ENCODE measurements around the gene ALDH1B1.

ALDH1B1 gene

DNA sequence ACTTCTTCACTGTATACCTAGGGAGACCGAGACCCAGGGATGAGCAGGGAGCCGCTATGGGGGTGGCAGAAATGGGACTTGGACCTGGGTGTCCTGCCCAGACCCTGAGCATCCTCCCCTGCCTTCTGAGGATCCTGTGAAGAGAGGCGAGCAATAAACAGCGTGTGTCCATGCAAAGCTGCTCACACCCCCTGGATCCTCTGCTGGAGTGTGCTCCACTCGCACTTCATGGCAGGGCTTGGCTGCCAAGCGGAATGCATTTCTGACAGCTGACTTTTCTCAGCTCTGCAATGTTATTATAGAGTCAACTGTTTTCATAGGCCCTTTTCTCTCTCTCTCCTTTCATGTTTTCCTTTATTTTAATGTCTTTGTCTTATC is 31.0 kb upstream of the ALDH1B1 start:
- H3K4me1 ChIP-seq (ENCODE audit: control insufficient read depth, insufficient read depth, low read length): no peaks in the 10 kb centered on the region
- H3K27ac ChIP-seq (ENCODE audit: low read length): no peak overlapping the region
- H3K27me3 ChIP-seq (ENCODE audit: control insufficient read depth, insufficient read depth, low read length): no peaks in the 10 kb centered on the region
- no peaks in the 10 kb centered on the region for H3K36me3 ChIP-seq (ENCODE audit: control insufficient read depth, insufficient read depth, low read length)
- WGBS (ENCODE audit: insufficient coverage, insufficient read length): no CpG with 5 or more reads among the region's 6 CpGs
- H3K4me3 ChIP-seq (ENCODE audit: low read length): no peak overlapping the region
- no peak for DNase-seq (ENCODE audit: low read depth, low spot score)
- H3K9me3 ChIP-seq (ENCODE audit: control insufficient read depth, insufficient read depth, low read length): no peaks in the 10 kb centered on the region

DNA sequence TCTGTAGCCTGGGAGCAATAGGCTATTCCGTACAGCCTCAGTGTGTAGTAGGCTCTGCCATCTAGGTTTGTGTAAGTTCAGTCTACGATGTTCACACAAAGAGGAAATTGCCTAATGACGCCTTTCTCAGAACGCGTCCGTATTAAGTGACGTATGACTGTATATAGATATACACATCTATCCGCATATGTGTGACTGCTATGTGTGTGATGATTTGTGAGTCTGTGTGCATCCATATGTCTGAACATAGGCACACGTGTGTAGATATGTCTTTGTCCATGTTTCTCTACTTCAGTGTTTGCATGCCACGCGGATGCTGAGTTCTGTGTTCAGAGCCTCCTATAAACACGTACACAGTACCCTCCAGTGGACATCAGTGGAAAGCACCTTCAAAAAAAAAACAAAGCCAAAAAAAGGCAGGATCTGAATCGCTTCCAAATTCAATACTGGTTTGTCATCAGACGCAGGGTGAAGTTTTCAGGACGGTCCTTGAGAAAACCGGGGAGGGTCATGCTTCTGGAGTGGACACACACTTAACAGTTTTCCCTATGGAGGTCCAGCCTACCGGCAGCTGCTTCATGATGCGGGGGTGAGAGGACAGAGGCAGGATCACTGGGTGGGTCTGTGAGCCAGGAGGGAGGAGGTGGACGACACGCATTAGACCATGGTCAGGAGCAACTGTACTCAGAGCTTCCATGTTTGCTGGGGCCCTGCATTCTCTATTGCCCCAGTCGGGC is 29.5 kb upstream of the ALDH1B1 start:
- Histone ChIP-seq H3K27me3 (ENCODE audit: control insufficient read depth, insufficient read depth, low read length) (no peaks in the 10 kb centered on the region), H3K4me1 (ENCODE audit: control insufficient read depth, insufficient read depth, low read length) (no peaks in the 10 kb centered on the region), H3K36me3 (ENCODE audit: control insufficient read depth, insufficient read depth, low read length) (no peaks in the 10 kb centered on the region), H3K9me3 (ENCODE audit: control insufficient read depth, insufficient read depth, low read length) (no peaks in the 10 kb centered on the region), H3K4me3 (ENCODE audit: low read length) (no peak overlapping the region), H3K27ac (ENCODE audit: low read length) (no peak overlapping the region)
- DNase-seq (ENCODE audit: low read depth, low spot score): no peak
- WGBS (ENCODE audit: insufficient coverage, insufficient read length): no CpG with 5 or more reads among the region's 21 CpGs

- H3K4me3 ChIP-seq (ENCODE audit: low read length): no peak overlapping the region
- no peaks in the 10 kb centered on the region for H3K27me3 ChIP-seq (ENCODE audit: control insufficient read depth, insufficient read depth, low read length)
- H3K27ac ChIP-seq (ENCODE audit: low read length): no peak overlapping the region
- no peaks in the 10 kb centered on the region for H3K36me3 ChIP-seq (ENCODE audit: control insufficient read depth, insufficient read depth, low read length)
- WGBS (ENCODE audit: insufficient coverage, insufficient read length): no CpG with 5 or more reads among the region's 5 CpGs
- no peak for DNase-seq (ENCODE audit: low read depth, low spot score)
- H3K4me1 ChIP-seq (ENCODE audit: control insufficient read depth, insufficient read depth, low read length): no peaks in the 10 kb centered on the region
- H3K9me3 ChIP-seq (ENCODE audit: control insufficient read depth, insufficient read depth, low read length): no peaks in the 10 kb centered on the region
Measured at GRCh38 chr9:38363589-38363925, 28.9 kb upstream of the ALDH1B1 start.

GRCh38 chr9:38367898-38368297 is 24.6 kb upstream of the ALDH1B1 start:
- H3K4me3 ChIP-seq (ENCODE audit: low read length): no peak overlapping the region
- no peak overlapping the region for H3K27ac ChIP-seq (ENCODE audit: low read length)
- no peaks in the 10 kb centered on the region for H3K4me1 ChIP-seq (ENCODE audit: control insufficient read depth, insufficient read depth, low read length)
- no peak for DNase-seq (ENCODE audit: low read depth, low spot score)
- no peaks in the 10 kb centered on the region for H3K27me3 ChIP-seq (ENCODE audit: control insufficient read depth, insufficient read depth, low read length)
- no peaks in the 10 kb centered on the region for H3K9me3 ChIP-seq (ENCODE audit: control insufficient read depth, insufficient read depth, low read length)
- no peaks in the 10 kb centered on the region for H3K36me3 ChIP-seq (ENCODE audit: control insufficient read depth, insufficient read depth, low read length)

GRCh38 chr9:38368731-38369130 is 23.8 kb upstream of the ALDH1B1 start:
- no peak for DNase-seq (ENCODE audit: low read depth, low spot score)
- no peaks in the 10 kb centered on the region for H3K36me3 ChIP-seq (ENCODE audit: control insufficient read depth, insufficient read depth, low read length)

DNA sequence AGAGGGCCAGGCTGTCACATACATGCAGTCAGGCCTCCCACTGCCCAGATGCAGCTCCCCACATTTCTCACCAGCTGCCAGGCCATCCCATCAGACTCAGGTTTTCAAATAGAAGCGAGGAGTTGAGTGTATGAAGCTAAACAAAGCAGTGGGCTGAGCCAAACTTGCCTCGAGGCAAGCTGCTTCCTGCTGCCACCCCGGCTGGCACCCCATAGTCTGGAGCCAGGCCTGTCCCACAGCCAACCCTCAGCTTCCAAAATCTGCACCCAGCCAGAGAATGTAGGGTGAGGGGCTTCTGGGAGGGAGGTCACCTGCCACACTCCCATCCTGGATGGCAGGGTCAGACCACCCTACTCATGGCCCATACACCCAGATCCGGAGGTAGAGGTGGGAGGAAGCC is 22.3 kb upstream of the ALDH1B1 start:
- no CpG with 5 or more reads among the region's 4 CpGs for WGBS (ENCODE audit: insufficient coverage, insufficient read length)
- Histone ChIP-seq H3K27me3 (ENCODE audit: control insufficient read depth, insufficient read depth, low read length) (no peaks in the 10 kb centered on the region), H3K27ac (ENCODE audit: low read length) (no peak overlapping the region)

More at GRCh38 chr9:38368731-38369130, 23.8 kb upstream of the ALDH1B1 start:
- no peaks in the 10 kb centered on the region for H3K4me1 ChIP-seq (ENCODE audit: control insufficient read depth, insufficient read depth, low read length)
- no peaks in the 10 kb centered on the region for H3K9me3 ChIP-seq (ENCODE audit: control insufficient read depth, insufficient read depth, low read length)
- no peak overlapping the region for H3K27ac ChIP-seq (ENCODE audit: low read length)
- H3K4me3 ChIP-seq (ENCODE audit: low read length): no peak overlapping the region
- no CpG with 5 or more reads among the region's 2 CpGs for WGBS (ENCODE audit: insufficient coverage, insufficient read length)
- no peaks in the 10 kb centered on the region for H3K27me3 ChIP-seq (ENCODE audit: control insufficient read depth, insufficient read depth, low read length)

DNA sequence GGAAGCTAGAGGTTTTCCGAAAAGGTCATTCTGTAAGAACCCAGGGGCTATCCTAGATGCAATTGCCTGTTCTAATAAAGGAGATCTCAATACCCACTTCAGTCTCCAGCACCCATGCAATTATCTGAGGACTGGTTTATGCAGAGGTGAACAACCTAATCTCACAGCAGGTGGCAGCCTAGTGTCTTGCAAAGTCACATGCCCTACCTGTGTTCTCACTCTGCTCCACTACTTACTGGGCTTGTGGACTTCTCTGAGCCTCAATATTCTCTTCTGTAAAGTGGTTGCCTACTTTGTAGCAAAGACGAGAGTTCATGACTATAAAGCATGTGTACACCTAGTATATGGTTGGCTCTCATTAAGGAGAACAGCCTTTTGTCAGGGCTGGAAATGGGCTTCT is 21.0 kb upstream of the ALDH1B1 start:
- Histone ChIP-seq H3K36me3 (ENCODE audit: control insufficient read depth, insufficient read depth, low read length) (no peaks in the 10 kb centered on the region), H3K4me3 (ENCODE audit: low read length) (no peak overlapping the region), H3K4me1 (ENCODE audit: control insufficient read depth, insufficient read depth, low read length) (no peaks in the 10 kb centered on the region), H3K9me3 (ENCODE audit: control insufficient read depth, insufficient read depth, low read length) (no peaks in the 10 kb centered on the region), H3K27me3 (ENCODE audit: control insufficient read depth, insufficient read depth, low read length) (no peaks in the 10 kb centered on the region), H3K27ac (ENCODE audit: low read length) (no peak overlapping the region)
- no CpG with 5 or more reads among the region's 2 CpGs for WGBS (ENCODE audit: insufficient coverage, insufficient read length)
- no peak for DNase-seq (ENCODE audit: low read depth, low spot score)

More for the DNA sequence above, 22.3 kb upstream of the ALDH1B1 start:
- Histone ChIP-seq H3K4me1 (ENCODE audit: control insufficient read depth, insufficient read depth, low read length) (no peaks in the 10 kb centered on the region), H3K9me3 (ENCODE audit: control insufficient read depth, insufficient read depth, low read length) (no peaks in the 10 kb centered on the region), H3K36me3 (ENCODE audit: control insufficient read depth, insufficient read depth, low read length) (no peaks in the 10 kb centered on the region), H3K4me3 (ENCODE audit: low read length) (no peak overlapping the region)
- DNase-seq (ENCODE audit: low read depth, low spot score): no peak

DNA sequence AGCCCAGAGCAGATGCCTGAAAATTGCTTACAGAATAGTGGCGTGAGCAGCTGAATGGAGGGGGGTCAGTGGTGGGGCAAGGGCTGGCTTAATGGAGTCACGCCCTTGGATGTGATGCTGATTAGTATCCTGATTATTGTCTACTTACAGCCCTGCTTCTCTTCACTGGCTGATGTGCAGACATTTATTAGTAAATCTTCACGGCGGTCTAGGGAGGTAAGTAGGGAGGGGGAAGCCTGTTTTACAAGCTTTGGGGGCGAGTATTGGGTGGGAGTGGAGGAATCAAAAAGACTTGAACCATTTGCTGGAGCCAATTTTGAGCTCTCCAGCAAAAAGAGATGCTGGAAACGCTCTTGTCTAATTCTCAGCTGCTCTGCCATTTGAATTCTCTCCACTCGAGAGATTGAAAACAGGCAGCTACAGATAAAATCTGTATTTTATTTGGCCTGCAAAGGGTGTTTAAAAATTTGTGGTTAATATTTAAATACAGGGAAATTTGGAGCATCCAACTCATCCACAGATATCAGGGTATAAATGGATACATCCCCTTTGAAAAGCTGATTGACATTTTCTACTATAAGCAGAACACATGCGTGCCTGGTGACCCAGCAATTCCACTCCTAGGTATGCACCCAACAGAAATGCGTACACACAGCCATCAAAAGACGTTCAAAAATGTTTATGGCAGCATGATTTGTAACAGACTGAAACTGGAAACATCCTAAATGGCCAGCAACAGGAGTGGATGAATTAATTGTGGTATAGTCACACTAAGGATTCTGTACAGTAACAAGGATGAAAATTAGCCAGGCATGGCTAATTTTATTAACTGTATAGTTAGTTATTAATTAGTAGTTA is 19.5 kb upstream of the ALDH1B1 start:
- no peaks in the 10 kb centered on the region for H3K4me1 ChIP-seq (ENCODE audit: control insufficient read depth, insufficient read depth, low read length)
- WGBS (ENCODE audit: insufficient coverage, insufficient read length): no CpG with 5 or more reads among the region's 10 CpGs
- no peak for DNase-seq (ENCODE audit: low read depth, low spot score)
- H3K4me3 ChIP-seq (ENCODE audit: low read length): no peak overlapping the region
- H3K27me3 ChIP-seq (ENCODE audit: control insufficient read depth, insufficient read depth, low read length): no peaks in the 10 kb centered on the region
- H3K9me3 ChIP-seq (ENCODE audit: control insufficient read depth, insufficient read depth, low read length): no peaks in the 10 kb centered on the region
- H3K36me3 ChIP-seq (ENCODE audit: control insufficient read depth, insufficient read depth, low read length): no peaks in the 10 kb centered on the region
- no peak overlapping the region for H3K27ac ChIP-seq (ENCODE audit: low read length)

DNA sequence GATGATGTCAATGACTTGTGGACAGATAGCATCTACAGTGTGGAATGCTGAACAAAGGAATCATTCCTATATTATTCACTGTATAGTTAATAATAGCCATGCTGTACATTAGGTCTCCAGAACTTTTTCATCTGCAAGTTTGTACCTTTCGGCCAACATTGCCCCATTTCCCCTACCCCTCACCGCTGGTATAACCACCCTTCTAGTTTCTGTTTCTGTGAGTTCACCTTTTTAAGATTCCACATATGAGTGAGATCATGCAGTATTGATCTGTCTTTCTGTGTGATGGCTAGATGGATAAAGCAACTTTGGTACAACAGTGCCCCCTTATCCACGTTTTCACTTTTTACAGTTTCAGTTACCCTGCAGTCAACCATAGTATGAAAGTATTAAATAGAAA is 18.8 kb upstream of the ALDH1B1 start:
- H3K27ac ChIP-seq (ENCODE audit: low read length): no peak overlapping the region
- no peaks in the 10 kb centered on the region for H3K9me3 ChIP-seq (ENCODE audit: control insufficient read depth, insufficient read depth, low read length)
- WGBS (ENCODE audit: insufficient coverage, insufficient read length): no CpG with 5 or more reads among the region's 3 CpGs
- H3K4me1 ChIP-seq (ENCODE audit: control insufficient read depth, insufficient read depth, low read length): no peaks in the 10 kb centered on the region
- no peak overlapping the region for H3K4me3 ChIP-seq (ENCODE audit: low read length)
- no peaks in the 10 kb centered on the region for H3K36me3 ChIP-seq (ENCODE audit: control insufficient read depth, insufficient read depth, low read length)
- H3K27me3 ChIP-seq (ENCODE audit: control insufficient read depth, insufficient read depth, low read length): no peaks in the 10 kb centered on the region
- no peak for DNase-seq (ENCODE audit: low read depth, low spot score)

- no CpG with 5 or more reads among the region's 5 CpGs for WGBS (ENCODE audit: insufficient coverage, insufficient read length)
- H3K36me3 ChIP-seq (ENCODE audit: control insufficient read depth, insufficient read depth, low read length): no peaks in the 10 kb centered on the region
- no peak overlapping the region for H3K4me3 ChIP-seq (ENCODE audit: low read length)
- no peaks in the 10 kb centered on the region for H3K9me3 ChIP-seq (ENCODE audit: control insufficient read depth, insufficient read depth, low read length)
- H3K4me1 ChIP-seq (ENCODE audit: control insufficient read depth, insufficient read depth, low read length): no peaks in the 10 kb centered on the region
- H3K27ac ChIP-seq (ENCODE audit: low read length): no peak overlapping the region
- H3K27me3 ChIP-seq (ENCODE audit: control insufficient read depth, insufficient read depth, low read length): no peaks in the 10 kb centered on the region
- DNase-seq (ENCODE audit: low read depth, low spot score): no peak
Measured at GRCh38 chr9:38374847-38375571, 17.5 kb upstream of the ALDH1B1 start.

Data from iPS DF 6.9 (cell line).